HG03064 (cell line): Measurements from ENCODE around the gene CMC2.

Experiments used
- ATAC-seq: cut with Tn5 transposase; IDR thresholded peaks from one replicate; pipeline ENCODE4 v1.9.1; 2021; ENCODE audit warnings: low read depth; ENCODE audit not compliant: unreplicated experiment

The CMC2 gene

DNA sequence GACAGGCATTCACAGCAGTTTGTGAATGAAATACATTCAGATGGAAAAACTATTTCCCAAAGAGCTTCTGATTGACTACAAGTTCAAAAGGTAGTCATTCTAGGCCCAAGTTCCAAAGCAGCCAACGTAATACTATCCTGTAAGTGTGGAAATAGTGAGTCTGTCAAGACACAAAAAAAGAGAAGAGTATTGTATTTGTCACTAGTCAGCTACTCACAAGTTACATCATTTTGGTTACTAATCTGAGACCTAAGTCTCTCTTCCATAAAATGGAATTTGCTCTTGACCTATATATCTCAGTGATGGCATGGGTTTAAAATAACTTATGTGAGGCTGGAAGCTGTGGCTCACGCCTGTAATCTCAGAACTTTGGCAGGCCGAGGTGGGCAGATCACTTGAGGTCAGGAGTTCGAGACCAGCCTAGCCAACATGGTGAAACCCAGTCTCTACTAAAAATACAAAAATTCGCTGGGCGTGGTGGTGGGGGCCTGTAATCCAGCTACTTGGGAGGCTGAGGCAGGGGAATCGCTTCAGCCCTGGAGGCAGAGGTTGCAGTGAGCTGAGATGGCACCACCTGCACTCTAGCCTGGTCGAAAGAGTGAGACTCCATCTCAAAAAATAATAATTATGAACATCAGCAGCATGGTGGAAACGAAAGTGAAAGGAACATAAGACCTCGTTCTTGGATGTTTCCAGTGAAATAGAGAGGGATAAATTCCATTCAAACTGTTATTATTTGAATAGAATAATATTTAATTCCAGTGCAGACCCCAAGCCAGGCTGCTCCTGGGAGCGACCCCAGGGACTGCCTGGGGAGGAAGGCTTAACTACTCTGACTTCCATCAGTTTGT lies 2.9 kb downstream of the CMC2 start:
- no peak for ATAC-seq

GRCh38 chr16:81003064-81003463 lies 3.6 kb downstream of the CMC2 start:
- no peak for ATAC-seq

GRCh38 chr16:81001330-81001729 lies 5.4 kb downstream of the CMC2 start:
- ATAC-seq = no peak

- no peak for ATAC-seq
These were observed 5.8 kb downstream of the CMC2 start for GRCh38 chr16:81000873-81001272.

DNA sequence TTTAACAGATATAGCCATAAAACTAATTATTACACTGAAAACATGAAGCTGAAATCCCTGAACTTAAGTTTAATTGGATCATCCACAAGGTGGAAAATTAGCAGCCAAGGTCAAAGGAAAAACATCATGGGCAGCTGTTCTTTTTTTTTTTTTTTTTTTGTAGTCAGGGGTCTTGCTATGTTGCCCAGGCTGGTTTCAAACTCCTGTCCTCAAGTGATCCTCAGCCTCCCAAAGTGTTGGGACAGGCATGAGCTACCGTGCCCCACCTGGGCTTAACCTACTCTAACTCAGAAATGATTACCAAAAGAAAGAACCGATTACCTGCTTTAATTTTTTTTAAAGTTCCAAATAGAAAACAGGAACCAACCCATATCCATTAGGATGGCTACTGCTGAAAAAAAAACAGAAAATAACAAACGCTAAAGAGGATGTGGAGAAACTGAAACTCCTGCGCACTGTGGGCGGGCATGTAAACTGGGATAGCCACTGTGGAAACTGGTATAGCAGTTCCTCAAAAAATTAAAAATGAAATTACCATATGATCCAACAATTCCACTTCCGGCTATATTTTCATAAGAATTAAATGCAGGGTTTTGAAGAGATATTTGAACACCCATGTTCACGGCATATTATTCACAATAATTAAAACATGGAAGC lies 8.6 kb downstream of the CMC2 start:
- no peak for ATAC-seq

GRCh38 chr16:80997139-80997798 lies 9.4 kb downstream of the CMC2 start:
- ATAC-seq = no peak

- ATAC-seq = no peak
These were observed 10.0 kb downstream of the CMC2 start for GRCh38 chr16:80996688-80997138.

GRCh38 chr16:80994451-80994850 lies 12.2 kb downstream of the CMC2 start:
- no peak for ATAC-seq

DNA sequence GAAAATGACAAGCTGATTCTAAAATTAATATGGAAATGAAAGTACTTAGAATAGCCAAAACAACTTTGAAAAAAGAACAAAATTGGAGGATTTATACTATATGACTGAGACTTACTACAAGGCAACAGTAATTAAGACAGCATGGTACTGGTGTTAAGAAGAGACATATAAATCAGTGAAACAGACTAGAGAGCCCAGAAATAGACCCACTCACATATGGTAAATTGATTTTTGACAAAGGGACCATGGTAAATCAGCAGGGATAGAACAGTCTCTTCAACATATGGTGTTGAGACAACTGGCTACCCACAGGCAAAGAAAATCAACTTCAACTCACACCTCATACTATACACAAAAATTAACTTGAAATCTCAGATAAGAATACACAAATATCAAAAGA lies 12.9 kb downstream of the CMC2 start:
- ATAC-seq = no peak

DNA sequence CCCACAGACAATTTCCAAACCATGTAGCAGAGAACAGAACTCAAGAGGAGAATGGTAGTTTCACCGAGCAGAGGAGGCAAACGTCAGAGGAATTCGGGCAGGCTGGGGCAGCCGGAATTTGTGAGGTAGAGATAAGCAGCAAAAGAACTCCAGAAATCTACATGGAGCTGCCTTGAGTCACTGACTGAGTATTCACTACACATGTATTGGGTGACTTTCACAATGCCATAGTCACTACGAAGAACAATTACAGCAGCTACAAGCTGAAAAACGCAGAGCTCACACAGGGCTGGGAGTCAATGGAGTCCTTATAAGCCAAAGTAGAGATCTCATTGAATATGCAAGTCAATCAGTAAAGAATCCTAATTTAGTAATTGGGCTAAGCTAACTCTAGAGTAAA lies 13.4 kb downstream of the CMC2 start:
- ATAC-seq = no peak

DNA sequence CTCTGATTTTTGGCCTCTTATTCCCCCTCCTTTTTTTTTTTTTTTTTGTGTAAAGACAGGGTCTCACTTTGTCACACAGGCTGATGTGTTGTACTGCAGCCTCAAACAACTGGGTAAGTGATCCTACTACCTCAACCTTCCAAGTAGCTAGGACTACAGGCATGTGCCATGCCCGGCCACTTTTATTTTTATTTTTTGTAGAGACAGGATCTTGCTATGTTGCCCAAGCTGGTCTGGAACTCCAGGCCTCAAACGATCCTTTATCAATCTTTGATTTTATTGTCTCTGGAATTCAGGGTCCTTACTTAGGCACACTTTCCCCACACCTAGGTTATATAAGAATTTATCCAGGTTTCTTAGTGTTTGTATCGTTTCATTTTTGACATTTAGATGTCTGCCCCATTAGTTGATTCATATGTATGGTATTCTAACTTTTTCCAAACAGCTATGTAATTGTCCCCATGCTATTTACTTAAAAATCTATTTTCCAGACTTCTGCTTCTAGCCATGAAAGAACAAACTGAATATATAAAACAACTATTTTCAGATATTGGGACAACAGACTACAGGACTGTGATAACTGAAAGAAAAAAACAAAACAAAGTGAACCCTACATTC lies 13.9 kb downstream of the CMC2 start:
- no peak for ATAC-seq

- ATAC-seq = no peak
These were observed 14.8 kb downstream of the CMC2 start for GRCh38 chr16:80991792-80992430.

GRCh38 chr16:80990978-80991377 lies 15.7 kb downstream of the CMC2 start:
- no peak for ATAC-seq

DNA sequence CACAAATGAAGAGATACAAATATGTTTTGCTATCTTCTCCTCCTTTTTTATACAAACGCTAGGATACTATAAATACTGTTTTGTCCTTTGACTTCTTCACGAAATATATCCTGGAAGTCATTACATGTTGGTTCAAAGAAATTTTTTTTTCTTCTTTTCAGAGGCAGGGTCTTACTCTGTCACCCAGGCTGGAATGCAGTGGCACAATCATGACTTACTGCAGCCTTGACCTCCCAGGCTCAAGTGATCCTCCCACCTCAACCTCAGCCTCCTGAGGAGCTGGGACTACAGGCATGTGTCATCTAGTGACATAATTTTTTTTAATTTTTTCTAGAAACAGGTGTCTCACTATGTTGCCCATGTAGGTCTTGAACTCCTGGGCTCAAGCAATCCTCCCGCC lies 16.1 kb downstream of the CMC2 start:
- ATAC-seq = no peak

DNA sequence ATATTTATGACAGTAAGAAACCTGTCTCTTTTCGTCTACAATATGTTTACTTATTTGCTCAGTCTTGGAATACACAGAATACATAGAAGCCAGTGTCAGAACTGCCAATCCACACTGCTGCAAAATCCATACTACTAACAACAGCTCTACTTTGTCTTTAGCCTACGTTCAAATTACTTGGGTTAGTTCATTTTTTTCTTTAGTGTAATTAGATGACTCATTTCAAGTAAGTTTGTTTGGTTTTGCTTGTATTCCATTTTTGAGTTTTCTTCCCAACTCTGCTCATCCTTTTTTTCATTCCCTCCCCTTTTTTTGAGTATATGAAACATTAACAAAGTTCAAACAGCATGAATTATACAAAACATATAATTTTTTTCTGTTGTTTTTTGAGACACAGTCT lies 16.9 kb downstream of the CMC2 start:
- ATAC-seq = no peak

DNA sequence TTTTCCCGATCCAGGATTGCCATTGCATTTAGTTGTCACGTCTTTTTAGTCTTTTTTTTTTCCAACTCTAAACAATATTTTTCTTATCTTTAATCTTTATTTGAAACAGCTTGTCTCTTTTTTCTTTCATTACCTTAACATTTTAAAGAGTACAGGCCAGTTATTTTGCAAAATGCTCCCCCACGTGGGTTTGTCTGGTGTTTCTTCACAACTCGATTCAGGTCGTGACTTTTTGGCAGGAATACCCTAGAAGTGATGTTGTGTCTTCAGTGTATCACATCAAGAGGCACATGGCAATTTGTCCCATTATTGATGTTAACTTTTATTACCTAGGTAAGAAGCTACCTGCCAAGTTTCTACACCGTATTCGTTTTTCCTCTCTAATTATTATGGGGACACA lies 17.9 kb downstream of the CMC2 start:
- ATAC-seq = no peak

- ATAC-seq = no peak
These were observed 20.1 kb downstream of the CMC2 start for GRCh38 chr16:80986557-80986956.

DNA sequence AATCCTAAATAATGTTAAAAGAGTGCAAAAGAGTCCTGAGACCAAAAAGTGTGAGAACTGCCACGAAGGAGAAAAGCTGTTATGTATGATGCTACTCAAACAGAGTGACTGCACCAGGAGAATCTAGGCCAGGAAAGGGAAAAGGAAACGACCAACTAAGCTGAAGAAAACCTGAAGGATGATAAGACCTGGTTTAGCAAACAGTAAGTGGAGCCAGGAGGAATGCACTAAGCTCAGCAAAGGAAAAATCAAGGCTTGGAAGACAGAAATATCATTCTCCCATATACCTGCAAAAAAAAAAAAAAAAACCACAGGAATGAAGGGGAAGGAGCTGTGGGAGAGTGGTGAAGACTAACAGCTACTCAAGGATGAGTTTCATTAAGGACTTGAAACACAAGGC lies 21.1 kb downstream of the CMC2 start:
- ATAC-seq = no peak

GRCh38 chr16:80984124-80984892 lies 22.4 kb downstream of the CMC2 start:
- no peak for ATAC-seq

- ATAC-seq = no peak
These were observed 24.0 kb downstream of the CMC2 start for GRCh38 chr16:80982646-80983045.
